Adipose tissue (tissue), 3 donors: Measurements from ENCODE around the gene GPC3. TPM values are rescaled to one million over a fixed set of nuclear protein-coding genes. Genes with fewer than 3 reads are reported as not detected.

Experiments
- H3K27ac ChIP-seq: one replicate; pipeline ENCODE4 v1.5.1; 2013; ENCODE audit warnings: low read depth, low read length
- WGBS, 3 donors: extraction: QIAGEN DNeasy Blood & Tissue Kit; methylation state at CpG; one replicate each; pipeline ENCODE4 v1.1.7; 2013; 5-methylcytosine and 5-hydroxymethylcytosine counted together
- polyA plus RNA-seq, 3 donors: library from polyadenylated mRNA; stranded (reverse); fragments of 200-250 nt; gene quantifications; one replicate each; pipeline ENCODE4 v1.2.3, GENCODE V29; 2013
- donor health status: healthy with polysubstance abuse.
- donor health status: Bipolar disorder and iron deficiency.
- donor health status: healthy.

The GPC3 gene
- polyA plus RNA-seq, 3 donors, result 5.0 to 58.6 (median 14.1) TPM

GRCh38 chrX:133699023-133699728 lies 286.2 kb downstream of the GPC3 start:
- WGBS, 3 donors, result 70 to 87% (median 78%) methylated on average over 7 of the region's 7 CpGs

GRCh38 chrX:133698298-133698697 lies 287.1 kb downstream of the GPC3 start:
- WGBS, 3 donors, result 27 to 61% (median 57%) methylated on average over 2 of the region's 2 CpGs
- H3K27ac ChIP-seq, result no peak overlapping the region

More at GRCh38 chrX:133699023-133699728, 286.2 kb downstream of the GPC3 start:
- no peak overlapping the region for H3K27ac ChIP-seq

- WGBS, 3 donors, result 44 to 68% (median 56%) methylated on average over 3 of the region's 3 CpGs
- H3K27ac ChIP-seq, result no peak overlapping the region
Observed at GRCh38 chrX:133697656-133698055, 287.7 kb downstream of the GPC3 start.

- 85 to 100% (median 91%) methylated on average over 1 of the region's 1 CpG for WGBS, 3 donors
- H3K27ac ChIP-seq, result no peak overlapping the region
Observed at GRCh38 chrX:133689997-133690599, 295.3 kb downstream of the GPC3 start.

- 30 to 52% (median 35%) methylated on average over 3 of the region's 3 CpGs for WGBS, 3 donors
- no peak overlapping the region for H3K27ac ChIP-seq
Observed at GRCh38 chrX:133685822-133686221, 299.6 kb downstream of the GPC3 start.

GRCh38 chrX:133681897-133682296 lies 303.5 kb downstream of the GPC3 start:
- no peak overlapping the region for H3K27ac ChIP-seq
- 62 to 81% (median 72%) methylated on average over 6 of the region's 6 CpGs for WGBS, 3 donors

GRCh38 chrX:133681421-133681820 lies 304.0 kb downstream of the GPC3 start:
- H3K27ac ChIP-seq, result no peak overlapping the region
- 51 to 69% (median 56%) methylated on average over 3 of the region's 3 CpGs for WGBS, 3 donors

- H3K27ac ChIP-seq, result no peak overlapping the region
- WGBS, 3 donors, result 61 to 90% (median 86%) methylated on average over 6 of the region's 6 CpGs
Observed at GRCh38 chrX:133677123-133678063, 308.0 kb downstream of the GPC3 start.

- no peak overlapping the region for H3K27ac ChIP-seq
- WGBS, 3 donors, result 67 to 94% (median 80%) methylated on average over 1 of the region's 1 CpG
Observed at GRCh38 chrX:133676344-133677122, 308.9 kb downstream of the GPC3 start.

GRCh38 chrX:133674726-133675470 lies 310.5 kb downstream of the GPC3 start:
- 42 to 75% (median 59%) methylated on average over 6 of the region's 6 CpGs for WGBS, 3 donors

GRCh38 chrX:133670383-133670782 lies 315.0 kb downstream of the GPC3 start:
- WGBS, 3 donors, result 1 to 4% (median 2%) methylated on average over 4 of the region's 4 CpGs
- no peak overlapping the region for H3K27ac ChIP-seq

More at GRCh38 chrX:133674726-133675470, 310.5 kb downstream of the GPC3 start:
- no peak overlapping the region for H3K27ac ChIP-seq

- WGBS, 3 donors, result 72 to 93% (median 93%) methylated on average over 5 of the region's 5 CpGs
- H3K27ac ChIP-seq, result no peak overlapping the region
Observed at GRCh38 chrX:133669214-133669613, 316.2 kb downstream of the GPC3 start.

- no peak overlapping the region for H3K27ac ChIP-seq
- WGBS, 3 donors, result 76 to 93% (median 90%) methylated on average over 3 of the region's 3 CpGs
Observed at GRCh38 chrX:133668225-133668931, 317.0 kb downstream of the GPC3 start.

- no peak overlapping the region for H3K27ac ChIP-seq
Observed at GRCh38 chrX:133666256-133666655, 319.1 kb downstream of the GPC3 start.

- 60 to 74% (median 64%) methylated on average over 3 of the region's 3 CpGs for WGBS, 3 donors
- no peak overlapping the region for H3K27ac ChIP-seq
Observed at GRCh38 chrX:133661962-133662839, 323.2 kb downstream of the GPC3 start.

- H3K27ac ChIP-seq, result no peak overlapping the region
Observed at GRCh38 chrX:133660281-133660680, 325.1 kb downstream of the GPC3 start.
